NCI-H82 treated with DMSO at 0.1 percent for 48 hours (cell line): ENCODE results near the gene PDE4D.

Experiments used
- DNase-seq: peaks from one replicate; lab custom pipeline; 2025; ENCODE audit not compliant: unreplicated experiment; lab: John Stamatoyannopoulos, UW

Gene PDE4D

GRCh38 chr5:59529239-59529638, 364.3 kb downstream of the PDE4D start:
- no peak for DNase-seq

- DNase-seq = no peak
These were observed 365.2 kb downstream of the PDE4D start for GRCh38 chr5:59528202-59528862.

- DNase-seq = no peak
These were observed 367.6 kb downstream of the PDE4D start for GRCh38 chr5:59525957-59526356.

- DNase-seq = no peak
These were observed 368.2 kb downstream of the PDE4D start for GRCh38 chr5:59525311-59525710.

GRCh38 chr5:59522201-59522831, 371.2 kb downstream of the PDE4D start:
- no peak for DNase-seq

GRCh38 chr5:59521476-59521875, 372.1 kb downstream of the PDE4D start:
- no peak for DNase-seq

GRCh38 chr5:59519338-59519737, 374.2 kb downstream of the PDE4D start:
- no peak for DNase-seq

GRCh38 chr5:59517926-59518585, 375.5 kb downstream of the PDE4D start:
- DNase-seq = no peak

GRCh38 chr5:59516161-59516560, 377.4 kb downstream of the PDE4D start:
- no peak for DNase-seq

GRCh38 chr5:59506285-59506877, 387.1 kb downstream of the PDE4D start:
- peak; percentile 19 for DNase-seq

- no peak for DNase-seq
These were observed 389.5 kb downstream of the PDE4D start for GRCh38 chr5:59504043-59504442.

GRCh38 chr5:59503220-59503619, 390.3 kb downstream of the PDE4D start:
- DNase-seq = no peak

- DNase-seq = no peak
These were observed 392.2 kb downstream of the PDE4D start for GRCh38 chr5:59501316-59501715.

- no peak for DNase-seq
These were observed 393.5 kb downstream of the PDE4D start for GRCh38 chr5:59500014-59500413.

GRCh38 chr5:59497207-59497606, 396.3 kb downstream of the PDE4D start:
- DNase-seq = no peak

- no peak for DNase-seq
These were observed 396.9 kb downstream of the PDE4D start for GRCh38 chr5:59496524-59497134.

- no peak for DNase-seq
These were observed 401.6 kb downstream of the PDE4D start for GRCh38 chr5:59491945-59492344.

GRCh38 chr5:59489551-59489950, 404.0 kb downstream of the PDE4D start:
- no peak for DNase-seq

- no peak for DNase-seq
These were observed 405.5 kb downstream of the PDE4D start for GRCh38 chr5:59487772-59488729.

- no peak for DNase-seq
These were observed 406.3 kb downstream of the PDE4D start for GRCh38 chr5:59487068-59487686.
